Spleen (tissue), 11 donors: Measurements from ENCODE around the gene AOC2. TPM values are rescaled to one million over a fixed set of nuclear protein-coding genes. Genes with fewer than 3 reads are reported as not detected.

ENCODE experiments used
- DNase-seq: peaks from one replicate; pipeline ENCODE4 v3.0.0-alpha.2; 2020
- H3K27ac ChIP-seq, 8 donors: fragments of 200-600 bp; sonication (generic) in 7 of 8; 1 replicate in 4 of 8; 2 replicates in 4 of 8; pipeline versions ENCODE4 v1.5.0 to v1.8.0; 2016 to 2021; ENCODE audit warnings: inconsistent platforms in 4 of 8, mild to moderate bottlenecking in 4 of 8, moderate library complexity in 1 of 8
- H3K27me3 ChIP-seq, 7 donors: fragments of 200-600 bp; sonication (generic) in 6 of 7; replicated peaks in 1 of 7; 1 replicate in 4 of 7; 2 replicates in 3 of 7; pipeline versions ENCODE4 v1.5.0 to v1.8.0; 2016 to 2021; ENCODE audit warnings: inconsistent platforms in 3 of 7, mild to moderate bottlenecking in 1 of 7
- H3K36me3 ChIP-seq, 6 donors: fragments of 200-600 bp; sonication (generic) in 5 of 6; 1 replicate in 4 of 6; 2 replicates in 2 of 6; pipeline versions ENCODE4 v1.5.0 to v1.8.0; 2016 to 2021; ENCODE audit warnings: inconsistent platforms in 2 of 6
- H3K4me1 ChIP-seq, 6 donors: fragments of 200-600 bp; sonication (generic) in 5 of 6; 1 replicate in 3 of 6; 2 replicates in 3 of 6; pipeline versions ENCODE4 v1.5.0 to v1.8.0; 2016 to 2021; ENCODE audit warnings: inconsistent platforms in 3 of 6
- H3K4me3 ChIP-seq, 8 donors: fragments of 200-600 bp; sonication (generic) in 7 of 8; 1 replicate in 4 of 8; 2 replicates in 4 of 8; pipeline versions ENCODE4 v1.5.0 to v1.8.0; 2016 to 2021; ENCODE audit warnings: inconsistent platforms in 4 of 8, mild to moderate bottlenecking in 4 of 8, moderate library complexity in 2 of 8
- H3K9me3 ChIP-seq, 8 donors: fragments of 200-600 bp; sonication (generic) in 7 of 8; 1 replicate in 4 of 8; 2 replicates in 4 of 8; pipeline versions ENCODE4 v1.5.0 to v1.8.0; 2016 to 2021; ENCODE audit warnings: inconsistent platforms in 4 of 8
- POLR2A ChIP-seq, 3 donors: fragments of 450-650 bp; IDR thresholded peaks; one replicate each; pipeline ENCODE4 v1.5.1; 2017; ENCODE audit warnings: antibody characterized with exemption in 3 of 3, mild to moderate bottlenecking in 1 of 3
- POLR2AphosphoS5 ChIP-seq, 3 donors: sonication (generic); formaldehyde crosslinking; IDR thresholded peaks; one replicate each; pipeline ENCODE4 v1.5.1; 2017; ENCODE audit warnings: antibody characterized with exemption in 3 of 3
- WGBS, 5 donors: extraction: QIAGEN DNeasy Blood & Tissue Kit in 3 of 5; methylation state at CpG; one replicate each; pipeline versions ENCODE4 v1.1.5 to v1.1.7; 2013 to 2018; 5-methylcytosine and 5-hydroxymethylcytosine counted together
- intact Hi-C: fragments of 100-400 bp; cut with DNase I; formaldehyde crosslinking; loops from one replicate; pipeline ENCODE4 v1.15.0; 2023; ENCODE audit warnings: low total_unique reads
- polyA plus RNA-seq, 3 donors: library from polyadenylated mRNA; stranded (reverse); fragments of 200-250 nt; gene quantifications; one replicate each; pipeline ENCODE4 v1.2.1, GENCODE V29; 2013
- total RNA-seq, 7 donors: library from RNA; depleted of rRNA in 3 of 7; stranded (reverse); fragments of >200 nt in 3 of 7; fragmentation: NEBNext Ultra II Directional in 4 of 7; extraction: Animal tissue kit (Norgen Biotek cat#: 25700) in 4 of 7; gene quantifications; one replicate each; pipeline versions ENCODE4 v1.1.0 to v1.2.1, GENCODE V29; 2016 to 2021
- TF ChIP-seq, protein P1 (sequence below), 11 experiments: fragments of 200-600 bp in 7 of 11; fragments of 450-650 bp in 4 of 11; sonication (generic) in 4 of 11; IDR thresholded peaks in 8 of 11; conservative IDR thresholded peaks in 3 of 11; 1 replicate in 7 of 11; 2 replicates in 4 of 11; pipeline versions ENCODE4 v1.4.0 to v1.8.0; 2016 to 2021; ENCODE audit warnings: antibody characterized with exemption in 11 of 11, inconsistent platforms in 4 of 11, mild to moderate bottlenecking in 1 of 11
- donor health status: healthy with polysubstance abuse.
- donor health status: DM: no; HTN: no; CAD: no; lungs with moderate emphysema.
- donor health status: DM: no; HTN: no; CAD: no.
- donor health status: Bipolar disorder and iron deficiency.
- donor health status: healthy.
- donor health status: DM: no; HTN: no; CAD: no.
- donor health status: DM: yes; HTN: yes; CAD: no.

Gene AOC2
- total and polyA plus RNA-seq, 10 donors: 0.59 to 3.6 (median 2.6) TPM

DNA sequence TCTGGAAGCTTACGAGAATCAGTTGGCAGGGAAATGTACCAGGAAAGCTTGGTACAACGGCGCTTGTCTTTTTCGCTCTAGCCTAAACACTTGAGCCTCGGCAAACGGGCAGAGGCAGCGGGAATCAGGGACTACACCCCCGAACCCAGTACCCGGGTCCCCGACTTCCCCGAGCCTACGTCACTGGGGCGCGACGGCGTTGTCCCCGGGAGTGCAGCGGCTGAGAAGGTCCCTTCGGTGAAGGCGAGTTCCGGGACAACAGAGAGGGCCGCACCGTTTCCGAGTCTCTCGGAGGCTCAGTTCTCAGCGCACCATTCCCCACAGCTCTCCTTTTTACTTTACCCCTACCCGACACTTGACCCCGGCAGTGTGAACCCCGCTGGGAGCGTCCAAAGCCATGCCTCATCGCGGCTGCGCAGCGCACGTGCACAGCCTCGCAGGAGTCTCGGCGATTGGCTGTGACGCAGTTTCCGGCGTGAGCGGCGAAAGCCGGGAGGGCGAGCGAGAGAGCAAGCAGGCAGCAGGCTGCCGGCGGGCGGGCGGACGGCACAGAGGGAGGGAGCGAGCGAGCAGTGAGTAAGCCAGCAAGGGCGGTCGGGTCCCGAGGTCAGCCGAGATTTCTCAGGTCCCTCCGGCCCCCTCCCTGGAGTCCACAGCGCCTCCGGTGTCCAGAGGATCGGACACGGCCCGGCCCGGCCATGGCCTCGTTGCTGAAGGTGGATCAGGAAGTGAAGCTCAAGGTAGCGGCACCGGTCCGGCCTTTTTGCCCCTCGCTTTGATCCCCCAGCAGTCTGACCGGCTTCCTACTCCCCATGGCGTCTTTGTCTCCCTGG lies 11.2 kb upstream of the AOC2 start, which contains the start of gene PSME3:
Gene PSME3, plus strand, starts transcription at position 464 of the 833 bp plus-strand sequence. Its CDS starts 235 bp downstream, at position 699.
- TF ChIP-seq POLR2AphosphoS5 (IDR thresholded peaks at IDR 0.05) (peak; percentile 99), POLR2A (IDR thresholded peaks at IDR 0.05) (peak in 2 of 3 donors; percentile 45 to 83)
- TF ChIP-seq, protein P1, sequence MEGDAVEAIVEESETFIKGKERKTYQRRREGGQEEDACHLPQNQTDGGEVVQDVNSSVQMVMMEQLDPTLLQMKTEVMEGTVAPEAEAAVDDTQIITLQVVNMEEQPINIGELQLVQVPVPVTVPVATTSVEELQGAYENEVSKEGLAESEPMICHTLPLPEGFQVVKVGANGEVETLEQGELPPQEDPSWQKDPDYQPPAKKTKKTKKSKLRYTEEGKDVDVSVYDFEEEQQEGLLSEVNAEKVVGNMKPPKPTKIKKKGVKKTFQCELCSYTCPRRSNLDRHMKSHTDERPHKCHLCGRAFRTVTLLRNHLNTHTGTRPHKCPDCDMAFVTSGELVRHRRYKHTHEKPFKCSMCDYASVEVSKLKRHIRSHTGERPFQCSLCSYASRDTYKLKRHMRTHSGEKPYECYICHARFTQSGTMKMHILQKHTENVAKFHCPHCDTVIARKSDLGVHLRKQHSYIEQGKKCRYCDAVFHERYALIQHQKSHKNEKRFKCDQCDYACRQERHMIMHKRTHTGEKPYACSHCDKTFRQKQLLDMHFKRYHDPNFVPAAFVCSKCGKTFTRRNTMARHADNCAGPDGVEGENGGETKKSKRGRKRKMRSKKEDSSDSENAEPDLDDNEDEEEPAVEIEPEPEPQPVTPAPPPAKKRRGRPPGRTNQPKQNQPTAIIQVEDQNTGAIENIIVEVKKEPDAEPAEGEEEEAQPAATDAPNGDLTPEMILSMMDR (IDR thresholded peaks at IDR 0.05 in 8 of 11, conservative IDR thresholded peaks at IDR 0.05 in 3 of 11): peak in 4 of 11 experiments; percentile 21 to 26 (median 24)
- Histone ChIP-seq H3K27ac (peak within 1 kb of the TSS; percentile 49 to 91 (median 89)), H3K27me3 (no peaks in the 10 kb centered on the region), H3K4me3 (peak within 1 kb of the TSS; percentile 74 to 97 (median 92)), H3K9me3 (no peaks in the 10 kb centered on the region), H3K36me3 (peaks cover 0 to 37% (median 32%) of the 10 kb centered on the region in 6 donors), H3K4me1 (peaks cover 4 to 53% (median 34%) of the 10 kb centered on the region in 6 donors)
- 0 to 2% (median 0%) methylated on average over 44 to 71 of the region's 71 CpGs for WGBS, 5 donors
- DNase-seq: peak; percentile 99
- intact Hi-C loops: no loop called here

DNA sequence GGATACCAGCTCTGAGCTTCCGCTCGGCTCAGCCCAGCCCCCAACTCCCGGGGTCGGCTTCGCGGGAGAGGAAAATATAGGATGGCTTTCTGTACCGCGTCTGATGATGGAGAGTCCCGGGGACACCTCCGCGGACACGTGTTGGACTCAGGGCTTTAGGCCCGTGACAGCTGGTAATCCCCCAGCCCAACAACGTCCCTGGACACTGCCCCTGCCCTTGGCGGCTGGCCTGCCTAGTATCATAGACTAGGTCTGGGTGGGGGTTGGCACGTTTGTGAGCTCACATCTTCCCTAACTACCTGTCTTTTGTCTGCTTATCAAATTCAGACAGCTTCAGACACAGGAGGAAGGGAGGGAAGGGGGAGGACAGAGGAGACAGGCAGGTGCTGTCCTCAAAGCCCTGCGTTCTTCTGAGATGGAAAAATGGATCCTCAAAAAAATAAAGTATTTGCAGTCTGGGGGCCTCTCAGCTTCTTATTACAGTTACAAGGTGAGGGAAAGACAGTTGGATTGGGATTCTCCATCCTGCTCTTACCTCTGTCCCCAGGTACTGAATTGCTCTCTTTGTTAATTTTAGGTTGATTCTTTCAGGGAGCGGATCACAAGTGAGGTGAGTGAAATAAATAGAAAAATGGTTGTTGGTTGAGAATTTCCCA lies 10.5 kb upstream of the AOC2 start:
- WGBS, 5 donors: 6 to 8% (median 6%) methylated on average over 17 to 18 of the region's 18 CpGs
- H3K27ac ChIP-seq: peak overlapping the region; percentile 49 to 91 (median 89)

DNA sequence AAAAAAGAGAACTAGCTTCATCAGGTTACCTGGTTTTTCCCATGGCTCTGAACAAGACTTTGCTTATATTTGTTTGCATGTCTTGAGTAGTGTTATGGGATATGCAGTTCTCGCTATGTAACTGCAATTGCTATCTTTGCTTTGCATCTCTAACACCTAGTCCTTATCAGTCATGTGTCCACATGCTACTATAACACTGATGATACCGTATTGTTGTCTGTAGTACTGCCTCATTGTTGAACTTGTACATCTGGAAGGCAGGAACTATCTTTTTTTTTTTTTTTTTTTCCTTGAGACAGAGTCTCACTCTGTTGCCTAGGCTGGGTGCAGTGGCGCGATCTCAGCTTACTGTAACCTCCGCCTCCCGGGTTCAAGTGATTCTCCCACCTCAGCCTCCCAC lies 8.6 kb upstream of the AOC2 start:
- intact Hi-C loops: no loop called here
- DNase-seq: no peak
- TF ChIP-seq POLR2A (IDR thresholded peaks at IDR 0.05): no peak
- TF ChIP-seq, protein P1 (IDR thresholded peaks at IDR 0.05 in 8 of 11, conservative IDR thresholded peaks at IDR 0.05 in 3 of 11): no peak
- no peak for TF ChIP-seq POLR2AphosphoS5 (IDR thresholded peaks at IDR 0.05)
- Histone ChIP-seq H3K9me3 (no peaks in the 10 kb centered on the region), H3K4me1 (peaks cover 4 to 53% (median 34%) of the 10 kb centered on the region in 6 donors), H3K27ac (peak overlapping the region in 2 of 8 donors; percentile 43 to 58), H3K36me3 (peaks cover 0 to 62% (median 57%) of the 10 kb centered on the region in 6 donors), H3K27me3 (no peaks in the 10 kb centered on the region), H3K4me3 (no peak overlapping the region)
- WGBS, 5 donors: 95 to 98% (median 97%) methylated on average over 6 of the region's 6 CpGs

More for the DNA sequence above, 10.5 kb upstream of the AOC2 start:
- TF ChIP-seq, protein P1 (IDR thresholded peaks at IDR 0.05 in 8 of 11, conservative IDR thresholded peaks at IDR 0.05 in 3 of 11): no peak
- no peak for TF ChIP-seq POLR2A (IDR thresholded peaks at IDR 0.05)
- no peak for TF ChIP-seq POLR2AphosphoS5 (IDR thresholded peaks at IDR 0.05)
- intact Hi-C loops: no loop called here
- DNase-seq: no peak
- Histone ChIP-seq H3K4me1 (peaks cover 4 to 53% (median 34%) of the 10 kb centered on the region in 6 donors), H3K4me3 (peak overlapping the region; percentile 74 to 97 (median 92)), H3K9me3 (no peaks in the 10 kb centered on the region), H3K27me3 (no peaks in the 10 kb centered on the region), H3K36me3 (peaks cover 0 to 44% (median 39%) of the 10 kb centered on the region in 6 donors)
